HG03565 (cell line): ENCODE results near the gene AMY2B.
"Not testable (repeated sequence)": the region's sequence is repeated elsewhere in the genome, so short reads cannot be mapped to it uniquely, and the experiment has no call there.

Experiments
- ATAC-seq: cut with Tn5 transposase; IDR thresholded peaks from one replicate; pipeline ENCODE4 v1.9.1; 2021; ENCODE audit warnings: mild to moderate bottlenecking, moderate library complexity; ENCODE audit not compliant: unreplicated experiment

The AMY2B gene

DNA sequence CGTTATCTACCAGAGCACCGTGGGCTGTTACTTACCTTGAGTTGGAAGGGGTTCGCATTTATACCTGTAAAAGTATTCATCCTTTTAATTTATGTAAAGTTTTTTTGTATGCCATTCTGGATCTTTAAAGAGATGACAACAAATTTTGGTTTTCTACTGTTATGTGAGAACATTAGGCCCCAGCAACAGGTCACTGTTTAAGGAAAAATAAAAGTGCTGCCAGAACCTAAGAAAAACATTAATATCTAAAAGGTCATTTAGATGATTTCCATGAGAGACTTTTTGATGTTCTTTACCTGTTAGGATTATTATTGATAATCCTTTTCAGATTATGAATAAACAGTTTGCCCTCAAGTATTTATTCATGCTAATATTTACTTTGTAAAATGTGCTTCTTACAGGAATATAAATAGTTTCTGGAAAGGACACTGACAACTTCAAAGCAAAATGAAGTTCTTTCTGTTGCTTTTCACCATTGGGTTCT lies 45.6 kb downstream of the AMY2B start, which contains the start of gene AMY2A:
TSS of gene AMY2A (plus strand) at position 434 of the 484 bp plus-strand sequence. CDS start at position 448, 14 bp downstream.
- ATAC-seq: not testable (repeated sequence)

DNA sequence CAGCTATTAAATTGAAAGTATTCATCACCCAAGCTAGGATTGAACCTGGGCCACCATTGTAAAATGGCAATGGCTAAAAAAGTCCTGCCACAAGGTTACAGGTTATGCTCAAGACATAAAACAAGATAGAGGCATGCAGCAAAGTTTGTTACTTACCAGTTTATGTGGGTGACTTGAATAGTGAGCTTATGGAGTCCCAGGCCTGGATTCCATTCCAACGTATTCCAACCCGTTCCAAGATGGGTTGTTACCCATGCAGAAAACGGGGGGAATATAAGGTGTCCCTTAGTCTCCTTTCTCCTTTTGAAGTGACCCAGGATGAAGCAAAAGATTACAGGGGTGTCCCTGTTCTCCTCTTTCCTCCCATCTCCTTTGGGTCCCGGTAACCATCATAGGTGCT lies 56.0 kb downstream of the AMY2B start:
- not testable (repeated sequence) for ATAC-seq
